Measurements from ENCODE around the gene TMEM131L. TPM values are rescaled to one million over a fixed set of nuclear protein-coding genes. Genes with fewer than 3 reads are reported as not detected.

Gene TMEM131L
- polyA plus RNA-seq, 2 of the 4 experiments (the other 2 are of a cell fraction), result 3.4 to 5.0 TPM

GRCh38 chr4:153513596-153513995, 47.4 kb downstream of the TMEM131L start:
- no peaks in the 10 kb centered on the region for H3K9me3 ChIP-seq
- ChIA-PET POLR2A (no interaction called here), CTCF (no interaction called here)
- no peak for FAIRE-seq
- WGBS (ENCODE audit: missing lambda C conversion rate), result 38% methylated on average over 1 of the region's 1 CpG
- H3K4me1 ChIP-seq, result peaks cover 32% of the 10 kb centered on the region
- no peak for TF ChIP-seq HOXB5 (CRISPR knock-in tag; IDR thresholded peaks at IDR 0.05)
- TF ChIP-seq CBX8 (IDR thresholded peaks at IDR 0.05), result no peak
- no peak for TF ChIP-seq FOXS1 (CRISPR knock-in tag; IDR thresholded peaks at IDR 0.05)
- TF ChIP-seq ESRRA (IDR thresholded peaks at IDR 0.05; ENCODE audit: borderline replicate concordance, low read length), result no peak
- TF ChIP-seq HEYL (CRISPR knock-in tag; IDR thresholded peaks at IDR 0.05), result no peak
- TF ChIP-seq RARB (CRISPR knock-in tag; IDR thresholded peaks at IDR 0.05), result no peak
- no peak for TF ChIP-seq NPAS2 (CRISPR knock-in tag; IDR thresholded peaks at IDR 0.05; ENCODE audit: borderline replicate concordance)
- TF ChIP-seq NR3C1 (IDR thresholded peaks at IDR 0.05), result no peak
- TF ChIP-seq ZC3H11A (IDR thresholded peaks at IDR 0.05), result no peak
- TF ChIP-seq ZNF302 (CRISPR knock-in tag; IDR thresholded peaks at IDR 0.05), result no peak
- TF ChIP-seq EP300 (IDR thresholded peaks at IDR 0.05), result no peak
- TF ChIP-seq MYC (IDR thresholded peaks at IDR 0.05; ENCODE audit: borderline replicate concordance, low read length), result no peak
- no peak for TF ChIP-seq GATA3 (IDR thresholded peaks at IDR 0.05; ENCODE audit: borderline replicate concordance)
- TF ChIP-seq EHMT2 (IDR thresholded peaks at IDR 0.05; ENCODE audit: low read depth), result no peak
- TF ChIP-seq HDAC2 (IDR thresholded peaks at IDR 0.05), result no peak
- TF ChIP-seq MAZ (IDR thresholded peaks at IDR 0.05; ENCODE audit: borderline replicate concordance, low read depth, low read length), result no peak
- DNase-seq (ENCODE audit: low read depth in 1 of 2, low spot score in 1 of 2), result peak in 1 of 2 experiments; percentile 5
- H3K4me2 ChIP-seq, result peak overlapping the region; percentile 59
- H3K4me3 ChIP-seq, result no peak overlapping the region
- peak overlapping the region; percentile 33 to 68; a peak in 3 of 6 replicates for H3K27ac ChIP-seq
- ATAC-seq, result peak in 1 of 2 experiments; percentile 50; a peak in 2 of 6 replicates

- Histone ChIP-seq H3K4me2 (peak overlapping the region; percentile 59), H3K27ac (peak overlapping the region; percentile 34 to 48; a peak in 3 of 6 replicates), H3K4me1 (peaks cover 35% of the 10 kb centered on the region), H3K9me3 (no peaks in the 10 kb centered on the region), H3K4me3 (no peak overlapping the region)
- DNase-seq (ENCODE audit: low read depth in 1 of 2, low spot score in 1 of 2) (peak in 1 of 2 experiments; percentile 11), FAIRE-seq (no peak), ATAC-seq (peak in 1 of 2 experiments; percentile 61; a peak in 3 of 6 replicates)
- CTCF ChIA-PET, result no interaction called here
- POLR2A ChIA-PET, result no interaction called here
- TF ChIP-seq RFX5 (IDR thresholded peaks at IDR 0.05), result no peak
- no peak for TF ChIP-seq MYC (IDR thresholded peaks at IDR 0.05; ENCODE audit: borderline replicate concordance, low read length)
- TF ChIP-seq HMGXB4 (CRISPR knock-in tag; IDR thresholded peaks at IDR 0.05; ENCODE audit: borderline replicate concordance), result no peak
- no peak for TF ChIP-seq HES2 (IDR thresholded peaks at IDR 0.05)
- no peak for TF ChIP-seq ZC3H11A (IDR thresholded peaks at IDR 0.05)
- no peak for TF ChIP-seq RARB (CRISPR knock-in tag; IDR thresholded peaks at IDR 0.05)
- no peak for TF ChIP-seq SREBF2 (IDR thresholded peaks at IDR 0.05)
- TF ChIP-seq MAX (IDR thresholded peaks at IDR 0.05), result no peak
- no peak for TF ChIP-seq POLR2A (IDR thresholded peaks at IDR 0.05; ENCODE audit: low read length)
- TF ChIP-seq ZFP36 (IDR thresholded peaks at IDR 0.05; ENCODE audit: borderline replicate concordance, partially characterized antibody), result no peak
- TF ChIP-seq ATOH8 (CRISPR knock-in tag; IDR thresholded peaks at IDR 0.05; ENCODE audit: low read depth), result no peak
- no peak for TF ChIP-seq ZNF302 (CRISPR knock-in tag; IDR thresholded peaks at IDR 0.05)
- no peak for TF ChIP-seq CTCF (IDR thresholded peaks at IDR 0.05)
- 27% methylated on average over 3 of the region's 3 CpGs for WGBS (ENCODE audit: missing lambda C conversion rate)
Measured at GRCh38 chr4:153514001-153514526, 47.9 kb downstream of the TMEM131L start.

Measured in A549 (cell line).